GM12878 (cell line): ENCODE measurements around the gene GRIK2.

ENCODE experiments used
- ATF3 ChIP-seq: IDR thresholded peaks from 2 replicates; pipeline ENCODE4 v1.6.1; 2011; ENCODE audit warnings: low read depth, mild to moderate bottlenecking, low read length, moderate library complexity, borderline replicate concordance; ENCODE audit errors: extremely low read depth
- CHD4 ChIP-seq: fragments of 200-600 bp; sonication (generic); IDR thresholded peaks from 2 replicates; pipeline ENCODE4 v1.6.1; 2016; ENCODE audit warnings: mild to moderate bottlenecking
- ETV6 ChIP-seq, 2 experiments: fragments of 450-650 bp in 1 of 2; IDR thresholded peaks in 1 of 2; conservative IDR thresholded peaks in 1 of 2; 2 replicates each; pipeline ENCODE4 v1.6.1; 2014; ENCODE audit warnings: antibody characterized with exemption in 1 of 2, borderline replicate concordance in 1 of 2, low read depth in 1 of 2, mild to moderate bottlenecking in 1 of 2, moderate library complexity in 1 of 2
- ZNF274 ChIP-seq: IDR thresholded peaks from one replicate; pipeline ENCODE4 v1.8.0; 2011; ENCODE audit not compliant: insufficient read length, insufficient read depth
- ZNF622 ChIP-seq: fragments of 450-650 bp; IDR thresholded peaks from 2 replicates; pipeline ENCODE4 v1.6.1; 2017; ENCODE audit warnings: mild to moderate bottlenecking, inconsistent platforms

- TF ChIP-seq ATF3 (no peak), ETV6 (conservative IDR thresholded peaks at IDR 0.05 in 1 of 2, IDR thresholded peaks at IDR 0.05 in 1 of 2; ENCODE audit: borderline replicate concordance in 1 of 2, low read depth in 1 of 2) (no peak), CHD4 (no peak), ZNF274 (no peak), ZNF622 (no peak)
Measured at GRCh38 chr6:101686653-101687052, 293.1 kb downstream of the GRIK2 start.
